K562 (cell line): Measurements from ENCODE around the gene MICOS13. TPM values are rescaled to one million over a fixed set of nuclear protein-coding genes. Genes with fewer than 3 reads are reported as not detected.

Experiments used
- GABPB1 ChIP-seq: sonication (generic); formaldehyde crosslinking; IDR thresholded peaks from 2 replicates; pipeline ENCODE4 v1.8.0; 2022; ENCODE audit warnings: mild to moderate bottlenecking, missing genetic modification reagents
- NFRKB ChIP-seq: fragments of 450-650 bp; IDR thresholded peaks from 2 replicates; pipeline ENCODE4 v1.6.1; 2016; ENCODE audit warnings: low read depth
- RBM22 ChIP-seq: fragments of 200-400 bp; formaldehyde crosslinking; IDR thresholded peaks from 2 replicates; pipeline ENCODE4 v1.6.1; 2018; ENCODE audit warnings: low read length, low read depth; ENCODE audit not compliant: poor library complexity, severe bottlenecking
- RNF2 ChIP-seq: sonication (generic); IDR thresholded peaks from 2 replicates; pipeline ENCODE4 v1.6.1; 2016
- SOX6 ChIP-seq: fragments of 450-650 bp; IDR thresholded peaks from 2 replicates; pipeline ENCODE4 v1.6.1; 2014; ENCODE audit warnings: mild to moderate bottlenecking
- XRCC5 ChIP-seq: fragments of 200-400 bp; formaldehyde crosslinking; IDR thresholded peaks from 2 replicates; pipeline ENCODE4 v1.6.1; 2017; ENCODE audit warnings: low read depth, mild to moderate bottlenecking, low read length
- ZNF668 ChIP-seq: fragments of 250-450 bp; sonication (Bioruptor Pico); IDR thresholded peaks from 2 replicates; pipeline ENCODE4 v1.8.0; 2022; ENCODE audit warnings: mild to moderate bottlenecking, inconsistent platforms
- polyA plus RNA-seq, 8 experiments: library from polyadenylated mRNA; depleted of rRNA in 4 of 8; stranded (reverse) in 5 of 8; unstranded in 3 of 8; fragments of >200 nt; fragmentation: Nextera tagmentation in 2 of 8; fragmentation: Illumina TruSeq in 1 of 8; extraction: Ambion mirVana in 2 of 8; extraction: Trizol in 1 of 8; gene quantifications; 2 replicates each; pipeline versions ENCODE4 v1.2.1 to v1.2.3, GENCODE V29; 2011 to 2014; ENCODE audit warnings: inconsistent platforms in 1 of 8, missing spikeins in 1 of 8
- total RNA-seq, 7 experiments: library from RNA; depleted of rRNA in 6 of 7; stranded (reverse); fragments of >200 nt in 6 of 7; fragmentation: Illumina TruSeq in 2 of 7; extraction: Trizol in 2 of 7; gene quantifications; 2 replicates each; pipeline versions ENCODE4 v1.2.1 to v1.2.3, GENCODE V29; 2011 to 2021; ENCODE audit warnings: low replicate concordance in 1 of 7
- TF ChIP-seq, protein P1 (sequence below): fragments of 250-450 bp; sonication (Bioruptor Pico); IDR thresholded peaks from 2 replicates; pipeline ENCODE4 v1.5.0; 2021; ENCODE audit warnings: mild to moderate bottlenecking, borderline replicate concordance
- TF ChIP-seq, protein P2 (sequence below): sonication (generic); formaldehyde crosslinking; IDR thresholded peaks from 2 replicates; pipeline ENCODE4 v1.8.0; 2022; ENCODE audit warnings: mild to moderate bottlenecking, missing genetic modification reagents, borderline replicate concordance

MICOS13 gene
- total and polyA plus RNA-seq, 9 of the 15 experiments (the other 6 are each of a cell fraction or from before 2014, with no cell fraction given) = 15.5 to 220 (median 49.4) TPM

DNA sequence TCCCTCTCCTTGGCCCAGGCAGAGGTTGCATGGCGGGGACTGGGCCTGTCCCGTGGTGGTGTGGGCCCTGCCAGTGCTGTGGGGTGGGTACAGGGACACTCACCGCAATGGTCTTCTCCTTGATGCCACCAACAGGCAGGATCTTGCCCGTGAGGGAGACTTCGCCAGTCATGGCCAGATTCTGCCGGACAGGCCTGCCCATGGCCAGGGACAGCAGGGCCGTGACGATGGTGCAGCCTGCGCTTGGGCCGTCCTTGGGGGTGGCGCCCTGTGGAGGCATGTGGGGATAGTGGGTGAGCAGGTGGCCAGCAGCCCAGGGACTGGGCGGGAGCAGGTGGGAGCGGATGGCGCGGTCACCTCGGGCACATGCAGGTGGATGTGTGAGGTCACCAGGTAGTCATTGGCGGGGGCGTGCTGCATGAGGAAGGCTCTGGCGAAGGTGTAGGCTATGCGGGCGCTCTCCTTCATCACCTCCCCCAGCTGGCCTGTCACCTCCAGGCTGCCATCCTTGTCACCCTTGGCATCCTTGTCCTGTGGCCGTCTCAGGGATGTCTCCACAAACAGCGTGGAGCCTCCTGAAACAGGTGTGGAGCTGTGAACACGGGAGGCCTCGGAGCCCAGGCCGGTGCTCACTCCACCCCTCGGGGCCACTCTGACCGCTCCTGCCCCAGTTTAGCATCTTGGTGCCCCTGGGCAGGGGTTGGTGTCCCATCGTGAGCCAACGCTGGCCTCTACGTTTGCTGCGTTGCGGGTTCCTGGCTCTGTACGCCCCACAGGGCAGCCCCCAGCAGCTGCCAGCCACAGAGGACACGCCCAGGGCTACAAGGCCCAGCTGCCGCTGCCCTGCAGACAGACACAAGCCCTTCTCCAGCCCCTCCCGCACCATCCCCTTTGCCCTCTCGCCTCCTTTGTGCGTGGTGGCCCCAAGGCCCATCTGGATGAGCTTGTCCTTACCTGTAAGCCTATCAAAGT, 13.2 kb upstream of the MICOS13 start (continued):
- 0 out of 2 replicates have a peak, but pooled peaks have one; percentile 33 for TF ChIP-seq GABPB1 (CRISPR knock-in tag)
- TF ChIP-seq NFRKB = no peak
- TF ChIP-seq SOX6 = no peak
- no peak for TF ChIP-seq ZNF668 (CRISPR knock-in tag)
- TF ChIP-seq XRCC5 = 0 out of 2 replicates have a peak, but pooled peaks have one; percentile 53
- TF ChIP-seq RBM22 = peak; percentile 98
- no peak for TF ChIP-seq RNF2
- TF ChIP-seq, protein P1, sequence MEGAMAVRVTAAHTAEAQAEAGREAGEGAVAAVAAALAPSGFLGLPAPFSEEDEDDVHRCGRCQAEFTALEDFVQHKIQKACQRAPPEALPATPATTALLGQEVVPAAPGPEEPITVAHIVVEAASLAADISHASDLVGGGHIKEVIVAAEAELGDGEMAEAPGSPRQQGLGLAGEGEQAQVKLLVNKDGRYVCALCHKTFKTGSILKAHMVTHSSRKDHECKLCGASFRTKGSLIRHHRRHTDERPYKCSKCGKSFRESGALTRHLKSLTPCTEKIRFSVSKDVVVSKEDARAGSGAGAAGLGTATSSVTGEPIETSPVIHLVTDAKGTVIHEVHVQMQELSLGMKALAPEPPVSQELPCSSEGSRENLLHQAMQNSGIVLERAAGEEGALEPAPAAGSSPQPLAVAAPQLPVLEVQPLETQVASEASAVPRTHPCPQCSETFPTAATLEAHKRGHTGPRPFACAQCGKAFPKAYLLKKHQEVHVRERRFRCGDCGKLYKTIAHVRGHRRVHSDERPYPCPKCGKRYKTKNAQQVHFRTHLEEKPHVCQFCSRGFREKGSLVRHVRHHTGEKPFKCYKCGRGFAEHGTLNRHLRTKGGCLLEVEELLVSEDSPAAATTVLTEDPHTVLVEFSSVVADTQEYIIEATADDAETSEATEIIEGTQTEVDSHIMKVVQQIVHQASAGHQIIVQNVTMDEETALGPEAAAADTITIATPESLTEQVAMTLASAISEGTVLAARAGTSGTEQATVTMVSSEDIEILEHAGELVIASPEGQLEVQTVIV = no peak
- TF ChIP-seq, protein P2, sequence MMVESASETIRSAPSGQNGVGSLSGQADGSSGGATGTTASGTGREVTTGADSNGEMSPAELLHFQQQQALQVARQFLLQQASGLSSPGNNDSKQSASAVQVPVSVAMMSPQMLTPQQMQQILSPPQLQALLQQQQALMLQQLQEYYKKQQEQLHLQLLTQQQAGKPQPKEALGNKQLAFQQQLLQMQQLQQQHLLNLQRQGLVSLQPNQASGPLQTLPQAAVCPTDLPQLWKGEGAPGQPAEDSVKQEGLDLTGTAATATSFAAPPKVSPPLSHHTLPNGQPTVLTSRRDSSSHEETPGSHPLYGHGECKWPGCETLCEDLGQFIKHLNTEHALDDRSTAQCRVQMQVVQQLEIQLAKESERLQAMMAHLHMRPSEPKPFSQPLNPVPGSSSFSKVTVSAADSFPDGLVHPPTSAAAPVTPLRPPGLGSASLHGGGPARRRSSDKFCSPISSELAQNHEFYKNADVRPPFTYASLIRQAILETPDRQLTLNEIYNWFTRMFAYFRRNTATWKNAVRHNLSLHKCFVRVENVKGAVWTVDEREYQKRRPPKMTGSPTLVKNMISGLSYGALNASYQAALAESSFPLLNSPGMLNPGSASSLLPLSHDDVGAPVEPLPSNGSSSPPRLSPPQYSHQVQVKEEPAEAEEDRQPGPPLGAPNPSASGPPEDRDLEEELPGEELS = peak; percentile 65; the same call in 1 of the 2 replicates
